HEK293 (cell line): ENCODE results near the gene PLEKHM2.
A peak's percentile ranks its signal among the peaks of the same experiment; 100 is the strongest.

Experiments
- CTCF ChIA-PET: fragments of 350-600 bp; formaldehyde crosslinking; extraction: SDS; loops from one replicate; lab custom pipeline; 2021; ENCODE audit warnings: antibody characterized with exemption; lab: Yijun Ruan, JAX
- POLR2A ChIA-PET: fragments of 300-600 bp; formaldehyde crosslinking; extraction: SDS; loops from one replicate; lab custom pipeline; 2020; ENCODE audit warnings: antibody characterized with exemption, inconsistent platforms; lab: Yijun Ruan, JAX
- H3K27ac ChIP-seq: fragments of 200-500 bp; sonication (Bioruptor generic); 2 replicates; pipeline ENCODE4 v1.5.1; 2014; ENCODE audit warnings: low read depth, low read length, control low read depth, inconsistent platforms; ENCODE audit errors: extremely low read depth
- H3K36me3 ChIP-seq, 2 experiments: fragments of 200-500 bp in 1 of 2; sonication (Bioruptor generic) in 1 of 2; 1 replicate in 1 of 2; 2 replicates in 1 of 2; pipeline ENCODE4 v1.5.1; 2014 to 2017; ENCODE audit warnings: inconsistent platforms in 2 of 2, low read length in 2 of 2; ENCODE audit not compliant: control insufficient read depth in 2 of 2, insufficient read depth in 1 of 2
- H3K4me1 ChIP-seq: fragments of 200-500 bp; sonication (Bioruptor generic); 2 replicates; pipeline ENCODE4 v1.5.1; 2014; ENCODE audit warnings: mild to moderate bottlenecking, low read length, inconsistent platforms; ENCODE audit not compliant: control insufficient read depth, insufficient read depth
- H3K4me3 ChIP-seq: 2 replicates; pipeline ENCODE4 v1.5.1; 2011; ENCODE audit warnings: low read depth, mild to moderate bottlenecking, control low read depth, low read length, moderate library complexity
- H3K9me3 ChIP-seq: fragments of 200-500 bp; sonication (Bioruptor generic); 2 replicates; pipeline ENCODE4 v1.5.1; 2014; ENCODE audit warnings: low read depth, low read length, inconsistent platforms; ENCODE audit not compliant: control insufficient read depth, insufficient read depth
- KLF10 ChIP-seq: fragments of 450-650 bp; IDR thresholded peaks from 2 replicates; pipeline ENCODE4 v1.5.1; 2018; ENCODE audit warnings: missing biosample characterization, mild to moderate bottlenecking, missing genetic modification characterization
- KLF16 ChIP-seq: fragments of 450-650 bp; formaldehyde crosslinking; IDR thresholded peaks from 2 replicates; pipeline ENCODE4 v1.5.1; 2017; ENCODE audit warnings: missing biosample characterization, missing genetic modification characterization
- ZBTB21 ChIP-seq: fragments of 450-650 bp; formaldehyde crosslinking; IDR thresholded peaks from 2 replicates; pipeline ENCODE4 v1.5.1; 2017; ENCODE audit warnings: missing biosample characterization, missing genetic modification characterization
- ZEB2 ChIP-seq: fragments of 450-650 bp; formaldehyde crosslinking; IDR thresholded peaks from 2 replicates; pipeline ENCODE4 v1.5.1; 2016; ENCODE audit warnings: missing biosample characterization, missing genetic modification characterization
- ZNF121 ChIP-seq: fragments of 450-650 bp; formaldehyde crosslinking; IDR thresholded peaks from 2 replicates; pipeline ENCODE4 v1.5.1; 2016; ENCODE audit warnings: missing biosample characterization, missing genetic modification characterization
- ZNF138 ChIP-seq: fragments of 450-650 bp; formaldehyde crosslinking; IDR thresholded peaks from 2 replicates; pipeline ENCODE4 v1.5.1; 2016; ENCODE audit warnings: missing biosample characterization, missing genetic modification characterization, borderline replicate concordance
- ZNF140 ChIP-seq: fragments of 450-650 bp; formaldehyde crosslinking; IDR thresholded peaks from 2 replicates; pipeline ENCODE4 v1.5.1; 2016; ENCODE audit warnings: missing biosample characterization, missing genetic modification characterization
- ZNF221 ChIP-seq: fragments of 450-650 bp; formaldehyde crosslinking; IDR thresholded peaks from 2 replicates; pipeline ENCODE4 v1.5.1; 2017; ENCODE audit warnings: missing biosample characterization, missing genetic modification characterization, borderline replicate concordance
- ZNF280C ChIP-seq: fragments of 450-650 bp; formaldehyde crosslinking; IDR thresholded peaks from 2 replicates; pipeline ENCODE4 v1.5.1; 2016; ENCODE audit warnings: missing biosample characterization, missing genetic modification characterization
- ZNF341 ChIP-seq: fragments of 450-650 bp; formaldehyde crosslinking; IDR thresholded peaks from 2 replicates; pipeline ENCODE4; 2016; ENCODE audit warnings: low read depth, missing biosample characterization, missing genetic modification characterization
- ZNF391 ChIP-seq: fragments of 450-650 bp; formaldehyde crosslinking; IDR thresholded peaks from 2 replicates; pipeline ENCODE4 v1.5.1; 2016; ENCODE audit warnings: low read depth, missing biosample characterization, missing genetic modification characterization, borderline replicate concordance
- ZNF398 ChIP-seq: fragments of 450-650 bp; formaldehyde crosslinking; IDR thresholded peaks from 2 replicates; pipeline ENCODE4 v1.5.1; 2017; ENCODE audit warnings: missing biosample characterization, missing genetic modification characterization
- ZNF416 ChIP-seq: fragments of 450-650 bp; formaldehyde crosslinking; IDR thresholded peaks from 2 replicates; pipeline ENCODE4 v1.5.1; 2016; ENCODE audit warnings: missing biosample characterization, missing genetic modification characterization
- ZNF433 ChIP-seq: fragments of 450-650 bp; formaldehyde crosslinking; IDR thresholded peaks from 2 replicates; pipeline ENCODE4 v1.5.1; 2016; ENCODE audit warnings: missing biosample characterization, missing genetic modification characterization, low read depth
- ZNF501 ChIP-seq: fragments of 450-650 bp; formaldehyde crosslinking; IDR thresholded peaks from 2 replicates; pipeline ENCODE4 v1.5.1; 2016; ENCODE audit warnings: missing biosample characterization, missing genetic modification characterization
- ZNF629 ChIP-seq: fragments of 450-650 bp; formaldehyde crosslinking; IDR thresholded peaks from 2 replicates; pipeline ENCODE4 v1.5.1; 2017; ENCODE audit warnings: missing biosample characterization, missing genetic modification characterization
- ZNF768 ChIP-seq: fragments of 450-650 bp; formaldehyde crosslinking; IDR thresholded peaks from 2 replicates; pipeline ENCODE4 v1.5.1; 2018; ENCODE audit warnings: missing biosample characterization, mild to moderate bottlenecking, missing genetic modification characterization
- ZSCAN18 ChIP-seq: fragments of 450-650 bp; formaldehyde crosslinking; IDR thresholded peaks from 2 replicates; pipeline ENCODE4 v1.5.1; 2016; ENCODE audit warnings: missing biosample characterization, missing genetic modification characterization
- TF ChIP-seq, protein P1 (sequence below): fragments of 450-650 bp; formaldehyde crosslinking; IDR thresholded peaks from 2 replicates; pipeline ENCODE4 v1.5.1; 2016; ENCODE audit warnings: missing biosample characterization, missing genetic modification characterization
- TF ChIP-seq, protein P2 (sequence below): sonication (generic); formaldehyde crosslinking; IDR thresholded peaks from 2 replicates; pipeline ENCODE4 v1.8.1; 2022; ENCODE audit warnings: mild to moderate bottlenecking, moderate library complexity, missing genetic modification reagents

The PLEKHM2 gene

GRCh38 chr1:15662477-15662876 lies 21.6 kb upstream of the PLEKHM2 start:
- CTCF ChIA-PET: no interaction called here
- TF ChIP-seq ZNF501 (tag by site-specific recombination): no peak
- TF ChIP-seq, protein P1, sequence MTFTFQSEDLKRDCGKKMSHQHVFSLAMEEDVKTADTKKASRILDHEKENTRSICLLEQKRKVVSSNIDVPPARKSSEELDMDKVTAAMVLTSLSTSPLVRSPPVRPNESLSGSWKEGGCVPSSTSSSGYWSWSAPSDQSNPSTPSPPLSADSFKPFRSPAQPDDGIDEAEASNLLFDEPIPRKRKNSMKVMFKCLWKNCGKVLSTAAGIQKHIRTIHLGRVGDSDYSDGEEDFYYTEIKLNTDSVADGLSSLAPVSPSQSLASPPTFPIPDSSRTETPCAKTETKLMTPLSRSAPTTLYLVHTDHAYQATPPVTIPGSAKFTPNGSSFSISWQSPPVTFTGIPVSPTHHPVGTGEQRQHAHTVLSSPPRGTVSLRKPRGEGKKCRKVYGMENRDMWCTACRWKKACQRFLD (tag by site-specific recombination): no peak
- TF ChIP-seq ZNF140: no peak
- TF ChIP-seq ZNF433 (tag by site-specific recombination): no peak
- TF ChIP-seq ZNF221 (tag by site-specific recombination): no peak
- TF ChIP-seq ZNF280C (tag by site-specific recombination): no peak
- no peak for TF ChIP-seq ZNF341
- no peak for TF ChIP-seq ZEB2 (tag by site-specific recombination)
- TF ChIP-seq ZNF416 (tag by site-specific recombination): no peak
- TF ChIP-seq ZBTB21 (tag by site-specific recombination): no peak
- no peak for TF ChIP-seq ZSCAN18 (tag by site-specific recombination)
- TF ChIP-seq, protein P2, sequence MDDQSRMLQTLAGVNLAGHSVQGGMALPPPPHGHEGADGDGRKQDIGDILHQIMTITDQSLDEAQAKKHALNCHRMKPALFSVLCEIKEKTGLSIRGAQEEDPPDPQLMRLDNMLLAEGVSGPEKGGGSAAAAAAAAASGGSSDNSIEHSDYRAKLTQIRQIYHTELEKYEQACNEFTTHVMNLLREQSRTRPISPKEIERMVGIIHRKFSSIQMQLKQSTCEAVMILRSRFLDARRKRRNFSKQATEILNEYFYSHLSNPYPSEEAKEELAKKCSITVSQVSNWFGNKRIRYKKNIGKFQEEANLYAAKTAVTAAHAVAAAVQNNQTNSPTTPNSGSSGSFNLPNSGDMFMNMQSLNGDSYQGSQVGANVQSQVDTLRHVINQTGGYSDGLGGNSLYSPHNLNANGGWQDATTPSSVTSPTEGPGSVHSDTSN (CRISPR knock-in tag): no peak
- no peak for TF ChIP-seq KLF16
- no peak for TF ChIP-seq KLF10 (tag by site-specific recombination)
- no peak for TF ChIP-seq ZNF138 (tag by site-specific recombination)
- TF ChIP-seq ZNF629: no peak
- TF ChIP-seq ZNF768 (tag by site-specific recombination): no peak
- TF ChIP-seq, all 188 proteins: peak for 0
- Histone ChIP-seq H3K4me1 (no peaks in the 10 kb centered on the region), H3K4me3 (no peak overlapping the region), H3K27ac (no peak overlapping the region), H3K9me3 (no peaks in the 10 kb centered on the region), H3K36me3 (peaks cover 0 to 51% of the 10 kb centered on the region in 2 experiments)
- POLR2A ChIA-PET: interaction anchor here (0.5 kb wide), 1 partner anchor 171 kb away, joined by 3 read pairs; no protein-coding TSS in a partner anchor

DNA sequence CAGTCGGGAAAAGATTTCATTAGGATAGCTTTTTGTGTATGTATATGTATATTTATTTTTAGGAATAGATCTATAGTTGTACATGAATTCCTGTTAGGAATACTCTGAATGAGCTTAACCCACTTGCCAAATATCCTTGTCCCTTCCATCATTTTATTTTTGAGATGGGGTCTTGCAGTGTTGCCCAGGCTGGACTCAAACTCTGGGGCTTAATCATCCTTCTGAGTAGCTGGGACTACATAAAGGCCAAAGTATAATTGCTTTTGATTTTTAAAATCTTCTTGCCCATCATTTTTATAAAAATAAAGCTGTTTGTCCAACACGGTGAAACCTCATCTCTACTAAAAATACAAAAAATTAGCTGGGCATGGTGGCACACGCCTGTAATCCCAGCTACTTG lies 20.2 kb upstream of the PLEKHM2 start:
- CTCF ChIA-PET: interaction anchor here (0.8 to 0.9 kb wide), 2 partner anchors 14 to 21 kb away, joined by 3 to 5 read pairs; no protein-coding TSS in a partner anchor
- POLR2A ChIA-PET: interaction anchor here (0.5 kb wide), 1 partner anchor 94 kb away, joined by 5 read pairs; no protein-coding TSS in a partner anchor
- Histone ChIP-seq H3K9me3 (no peaks in the 10 kb centered on the region), H3K4me1 (no peaks in the 10 kb centered on the region), H3K36me3 (peaks cover 0 to 41% of the 10 kb centered on the region in 2 experiments; a peak in 2 of 3 replicates), H3K27ac (no peak overlapping the region), H3K4me3 (no peak overlapping the region)
- TF ChIP-seq ZNF398 (no peak), ZNF121 (tag by site-specific recombination) (peak; percentile 26; the same call in 1 of the 2 replicates), ZNF391 (tag by site-specific recombination) (no peak)
